ENCODE data around the gene ITM2C. TPM values are rescaled to one million over a fixed set of nuclear protein-coding genes. Genes with fewer than 3 reads are reported as not detected.

Gene ITM2C
- total RNA-seq, 2 experiments from 2014 or later, result 19.8 to 21.5 TPM

GRCh38 chr2:230863031-230863430 lies 1.7 kb upstream of the ITM2C start:
- Mint-ChIP-seq H3K4me1 (ENCODE audit: low read depth) (peaks cover 53% of the 10 kb centered on the region), H3K27ac (no peak overlapping the region), H3K36me3 (ENCODE audit: low read depth) (peaks cover 4% of the 10 kb centered on the region), H3K27me3 (no peaks in the 10 kb centered on the region), H3K9me3 (no peaks in the 10 kb centered on the region), H3K4me3 (peak overlapping the region; percentile 92)
- Histone ChIP-seq H3K27me3 (ENCODE audit: control insufficient read depth in 1 of 2, insufficient read depth in 2 of 2, low read length in 2 of 2) (peaks cover 0 to 2% of the 10 kb centered on the region in 2 experiments), H3K4me3 (ENCODE audit: low read length) (no peak overlapping the region), H3K36me3 (ENCODE audit: insufficient read depth, low read length) (no peaks in the 10 kb centered on the region), H3K4me1 (ENCODE audit: insufficient read depth, low read length) (peaks cover 52% of the 10 kb centered on the region), H3K27ac (ENCODE audit: low read depth in 1 of 2, low read length in 2 of 2) (no peak overlapping the region), H3K9me3 (ENCODE audit: control insufficient read depth in 1 of 2, insufficient read depth in 1 of 2, low read length in 2 of 2) (peaks cover 0 to 9% of the 10 kb centered on the region in 2 experiments)
- DNase-seq, result peak in 1 of 14 experiments; percentile 13
- CTCF ChIA-PET, result no interaction called here
- no peak for ATAC-seq (ENCODE audit: poor library complexity)
- intact Hi-C loops (cut with DNase I, micrococcal nuclease), result no loop called here
- POLR2A ChIA-PET, result interaction anchor here (0.8 kb wide), 1 partner anchor 194 kb away, joined by 5 read pairs; the partner anchor contains the start of gene PSMD1
- no peak for TF ChIP-seq CTCF (IDR thresholded peaks at IDR 0.05)

GRCh38 chr2:230863442-230864121 lies 1.2 kb upstream of the ITM2C start:
- POLR2A ChIA-PET, result interaction anchor here (0.8 to 1.2 kb wide), 2 partner anchors 149 to 193 kb away, joined by 3 to 5 read pairs; partner anchors contain the start of gene PSMD1
- CTCF ChIA-PET, result interaction anchor here (1.4 to 1.5 kb wide), 2 partner anchors 39 to 61 kb away, joined by 4 to 5 read pairs; no protein-coding TSS in a partner anchor
- ATAC-seq (ENCODE audit: poor library complexity) (no peak), DNase-seq (peak in 1 of 14 experiments; percentile 24)
- Histone ChIP-seq H3K9me3 (ENCODE audit: control insufficient read depth in 1 of 2, insufficient read depth in 1 of 2, low read length in 2 of 2) (peaks cover 0 to 9% of the 10 kb centered on the region in 2 experiments), H3K4me1 (ENCODE audit: insufficient read depth, low read length) (peaks cover 54% of the 10 kb centered on the region), H3K4me3 (ENCODE audit: low read length) (peak overlapping the region; percentile 70), H3K27ac (ENCODE audit: low read depth in 1 of 2, low read length in 2 of 2) (no peak overlapping the region), H3K27me3 (ENCODE audit: control insufficient read depth in 1 of 2, insufficient read depth in 2 of 2, low read length in 2 of 2) (peaks cover 0 to 2% of the 10 kb centered on the region in 2 experiments), H3K36me3 (ENCODE audit: insufficient read depth, low read length) (no peaks in the 10 kb centered on the region)
- H3K4me1 Mint-ChIP-seq (ENCODE audit: low read depth), result peaks cover 53% of the 10 kb centered on the region
- peak overlapping the region; percentile 47 for H3K27ac Mint-ChIP-seq
- intact Hi-C loops (cut with DNase I, micrococcal nuclease), result loop anchor here in 1 of 2 experiments (2.0 kb wide), 1 partner anchor 41 kb away; no protein-coding TSS in a partner anchor
- peaks cover 4% of the 10 kb centered on the region for H3K36me3 Mint-ChIP-seq (ENCODE audit: low read depth)
- H3K9me3 Mint-ChIP-seq, result no peaks in the 10 kb centered on the region
- no peaks in the 10 kb centered on the region for H3K27me3 Mint-ChIP-seq
- peak overlapping the region; percentile 92 for H3K4me3 Mint-ChIP-seq
- no peak for TF ChIP-seq CTCF (IDR thresholded peaks at IDR 0.05)

- H3K27me3 Mint-ChIP-seq, result no peaks in the 10 kb centered on the region
- POLR2A ChIA-PET, result interaction anchor here (0.7 to 1.4 kb wide), 4 partner anchors 13 to 150 kb away, joined by 3 to 6 read pairs (median 4); partner anchors contain the start of gene GPR55
- Histone ChIP-seq H3K27me3 (ENCODE audit: control insufficient read depth in 1 of 2, insufficient read depth in 2 of 2, low read length in 2 of 2) (peaks cover 0 to 2% of the 10 kb centered on the region in 2 experiments), H3K4me3 (ENCODE audit: low read length) (peak overlapping the region; percentile 70), H3K36me3 (ENCODE audit: insufficient read depth, low read length) (no peaks in the 10 kb centered on the region), H3K27ac (ENCODE audit: low read depth in 1 of 2, low read length in 2 of 2) (no peak overlapping the region), H3K4me1 (ENCODE audit: insufficient read depth, low read length) (peaks cover 54% of the 10 kb centered on the region), H3K9me3 (ENCODE audit: control insufficient read depth in 1 of 2, insufficient read depth in 1 of 2, low read length in 2 of 2) (peaks cover 0 to 9% of the 10 kb centered on the region in 2 experiments)
- peaks cover 4% of the 10 kb centered on the region for H3K36me3 Mint-ChIP-seq (ENCODE audit: low read depth)
- intact Hi-C loops (cut with DNase I, micrococcal nuclease), result loop anchor here in 1 of 2 experiments (2.0 kb wide), 1 partner anchor 41 kb away; no protein-coding TSS in a partner anchor
- CTCF ChIA-PET, result interaction anchor here (1.4 to 1.5 kb wide), 2 partner anchors 40 to 60 kb away, joined by 4 to 5 read pairs; no protein-coding TSS in a partner anchor
- no peak for TF ChIP-seq CTCF (IDR thresholded peaks at IDR 0.05)
- peaks cover 53% of the 10 kb centered on the region for H3K4me1 Mint-ChIP-seq (ENCODE audit: low read depth)
- ATAC-seq (ENCODE audit: poor library complexity) (peak; percentile 2), DNase-seq (no peak)
- peak overlapping the region; percentile 92 for H3K4me3 Mint-ChIP-seq
- no peaks in the 10 kb centered on the region for H3K9me3 Mint-ChIP-seq
- H3K27ac Mint-ChIP-seq, result peak overlapping the region; percentile 47
These were observed 579 bp upstream of the ITM2C start for GRCh38 chr2:230864122-230864604.
